Right atrium auricular region (tissue), 2 donors: Measurements from ENCODE around the gene BICD1. TPM values are rescaled to one million over a fixed set of nuclear protein-coding genes. Genes with fewer than 3 reads are reported as not detected.
A peak's percentile ranks its signal among the peaks of the same experiment; 100 is the strongest.

Experiments used
- DNase-seq: peaks from one replicate; pipeline ENCODE4 v3.0.0-alpha.2; 2019; ENCODE audit warnings: low spot score
- H3K27ac ChIP-seq, 2 donors: fragments of 200-600 bp; sonication (generic); 1 replicate in 1 of 2; 2 replicates in 1 of 2; pipeline ENCODE4 v1.5.1; 2016 to 2019
- H3K27me3 ChIP-seq, 2 donors: fragments of 200-600 bp; sonication (generic); one replicate each; pipeline versions ENCODE4 v1.5.1 to v1.6.0; 2017 to 2019
- H3K36me3 ChIP-seq: fragments of 200-600 bp; sonication (generic); one replicate; pipeline ENCODE4 v1.5.1; 2016
- H3K4me1 ChIP-seq, 2 donors: fragments of 200-600 bp; sonication (generic); one replicate each; pipeline versions ENCODE4 v1.5.1 to v1.6.0; 2017 to 2019
- H3K4me3 ChIP-seq, 2 donors: fragments of 200-600 bp; sonication (generic); 1 replicate in 1 of 2; 2 replicates in 1 of 2; pipeline ENCODE4 v1.5.1; 2017 to 2019; ENCODE audit warnings: mild to moderate bottlenecking in 1 of 2, moderate library complexity in 1 of 2
- H3K9me3 ChIP-seq, 2 donors: fragments of 200-600 bp; sonication (generic); one replicate each; pipeline ENCODE4 v1.5.1; 2019
- CTCF ChIP-seq, 2 donors: fragments of 200-600 bp; sonication (generic); IDR thresholded peaks; one replicate each; pipeline ENCODE4 v1.5.1; 2019; ENCODE audit warnings: antibody characterized with exemption in 2 of 2
- total RNA-seq, 2 donors: library from RNA; depleted of rRNA; stranded (reverse); fragments of >200 nt; gene quantifications; one replicate each; pipeline ENCODE4 v1.1.0, GENCODE V29; 2016

The BICD1 gene
- total RNA-seq, 2 donors from 2014 or later = 3.3 to 6.6 TPM

DNA sequence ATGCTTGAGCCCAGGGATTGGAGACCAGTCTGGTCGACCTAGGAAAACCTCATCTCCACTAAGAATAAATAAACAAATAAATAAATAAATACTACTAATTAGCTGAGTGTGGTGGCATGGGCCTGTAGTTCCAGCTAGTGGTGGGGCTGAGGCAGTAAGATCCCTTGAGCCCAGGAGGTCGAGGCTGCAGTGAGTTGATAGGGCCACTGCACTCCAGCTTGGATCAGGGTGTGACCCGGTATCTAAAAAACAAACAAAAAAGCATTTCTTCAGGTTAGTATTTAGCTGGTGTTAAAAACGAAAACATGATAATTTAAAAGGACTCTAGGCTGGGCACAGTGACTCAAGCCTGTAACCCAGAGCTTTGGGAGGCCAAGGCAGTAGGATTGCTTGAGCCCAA lies 291.5 kb downstream of the BICD1 start:
- Histone ChIP-seq H3K27ac (peak overlapping the region in 1 of 2 donors; percentile 79), H3K4me3 (no peak overlapping the region), H3K4me1 (peaks cover 0 to 20% of the 10 kb centered on the region in 2 donors), H3K36me3 (no peaks in the 10 kb centered on the region), H3K27me3 (no peaks in the 10 kb centered on the region), H3K9me3 (no peaks in the 10 kb centered on the region)
- DNase-seq = no peak
- no peak for TF ChIP-seq CTCF (IDR thresholded peaks at IDR 0.05)

DNA sequence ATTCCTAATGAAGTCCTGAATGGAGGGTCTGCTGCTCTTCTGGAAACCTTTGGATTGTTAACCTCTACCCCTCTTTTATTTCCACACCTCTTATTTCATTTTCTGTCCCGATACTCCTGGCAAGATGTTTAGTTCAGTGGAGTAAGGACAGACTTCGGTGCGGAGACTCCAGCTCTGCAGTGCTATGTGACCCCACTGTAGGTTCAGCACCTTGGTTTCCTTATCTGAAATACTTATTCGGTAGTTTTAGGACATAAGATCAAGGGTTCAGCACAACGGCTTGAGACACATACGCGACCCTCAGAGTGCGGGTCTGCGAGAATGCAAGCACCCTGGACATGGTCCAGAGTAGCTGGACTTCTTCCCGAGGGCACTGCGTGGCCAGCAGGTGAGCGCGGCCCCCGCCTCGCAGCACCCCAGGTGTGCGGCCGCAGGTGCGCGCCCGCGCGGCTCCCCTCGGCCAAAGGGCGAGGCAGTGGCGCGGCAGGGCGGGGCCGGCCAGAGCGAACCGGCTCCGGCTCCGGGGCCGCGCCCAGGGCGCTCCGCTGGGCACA lies 292.2 kb downstream of the BICD1 start:
- Histone ChIP-seq H3K36me3 (no peaks in the 10 kb centered on the region), H3K27ac (peak overlapping the region; percentile 79 to 86), H3K4me3 (peak overlapping the region; percentile 85 to 87), H3K4me1 (peaks cover 0 to 20% of the 10 kb centered on the region in 2 donors), H3K27me3 (no peaks in the 10 kb centered on the region), H3K9me3 (no peaks in the 10 kb centered on the region)
- DNase-seq = no peak
- no peak for TF ChIP-seq CTCF (IDR thresholded peaks at IDR 0.05)

DNA sequence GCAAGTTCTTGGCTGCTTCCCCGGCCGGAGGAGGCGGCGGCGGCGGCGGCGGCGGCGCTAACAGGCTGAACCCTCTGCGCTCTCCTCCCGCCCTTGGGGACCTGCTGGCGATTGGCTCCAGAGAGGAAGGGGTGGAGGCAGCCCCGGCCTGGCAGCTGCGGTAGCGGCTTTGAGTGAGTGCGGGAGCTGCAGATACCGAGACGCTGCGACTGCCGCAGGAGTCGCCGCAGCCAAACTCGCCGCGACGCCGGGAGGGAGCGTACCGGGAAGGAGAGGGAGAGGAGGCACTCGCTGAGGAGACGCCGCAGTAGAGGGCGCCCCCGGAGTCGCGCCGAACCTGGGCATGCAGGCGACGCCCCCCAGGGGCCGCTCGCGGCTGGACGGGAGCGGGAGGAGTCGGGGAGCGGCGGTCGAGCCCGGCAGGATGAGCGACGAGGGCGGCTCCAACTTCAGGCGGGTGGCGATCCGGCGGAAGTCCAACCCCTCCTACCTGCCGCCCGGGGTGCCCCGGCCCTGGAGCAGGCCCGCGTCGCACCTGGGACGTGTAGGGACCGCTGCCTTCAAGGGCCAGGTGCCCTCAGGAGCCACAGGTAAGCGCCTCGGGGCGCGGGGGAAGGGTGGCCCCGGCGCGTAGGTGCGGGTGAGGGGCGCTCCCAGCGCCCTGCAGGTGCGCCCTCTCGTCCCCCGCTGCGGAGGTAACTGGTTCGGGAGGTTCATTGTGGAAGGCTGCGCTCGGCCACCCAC lies 292.9 kb downstream of the BICD1 start, which contains the start of gene FGD4:
Gene FGD4, plus strand, starts transcription at position 189 of the 744 bp plus-strand sequence.
- no peaks in the 10 kb centered on the region for H3K36me3 ChIP-seq
- no peaks in the 10 kb centered on the region for H3K27me3 ChIP-seq
- peak in 1 of 2 donors; percentile 69 for TF ChIP-seq CTCF (IDR thresholded peaks at IDR 0.05)
- peak; percentile 73 for DNase-seq
- H3K9me3 ChIP-seq = no peaks in the 10 kb centered on the region
- peak within 1 kb of the TSS; percentile 85 to 87 for H3K4me3 ChIP-seq
- peaks cover 0 to 20% of the 10 kb centered on the region in 2 donors for H3K4me1 ChIP-seq
- peak within 1 kb of the TSS; percentile 79 to 86 for H3K27ac ChIP-seq

GRCh38 chr12:32400114-32400672 lies 293.5 kb downstream of the BICD1 start:
- Histone ChIP-seq H3K4me1 (peaks cover 0 to 20% of the 10 kb centered on the region in 2 donors), H3K27ac (peak overlapping the region; percentile 79 to 86), H3K36me3 (no peaks in the 10 kb centered on the region), H3K27me3 (no peaks in the 10 kb centered on the region), H3K4me3 (peak overlapping the region; percentile 85 to 87), H3K9me3 (no peaks in the 10 kb centered on the region)
- DNase-seq = no peak
- TF ChIP-seq CTCF (IDR thresholded peaks at IDR 0.05) = no peak

DNA sequence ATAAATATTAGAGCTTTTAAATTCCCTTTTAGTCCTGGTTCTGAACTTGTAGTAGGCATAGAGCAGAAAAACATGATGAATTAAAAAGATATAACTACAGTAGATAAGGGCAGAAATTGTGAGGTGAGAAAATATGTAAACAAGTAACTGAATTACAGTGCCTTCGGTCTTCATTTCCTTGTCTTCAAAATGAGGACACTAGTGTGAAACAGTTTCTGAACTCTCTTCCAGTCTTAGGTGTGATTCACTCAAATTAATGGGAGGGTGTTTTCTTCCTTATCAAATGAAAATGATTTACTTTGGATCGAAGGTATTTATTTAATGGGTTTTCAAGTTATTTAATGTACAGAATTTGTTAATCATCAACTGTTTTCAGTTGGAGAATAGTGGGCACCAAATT lies 294.2 kb downstream of the BICD1 start:
- Histone ChIP-seq H3K4me1 (peaks cover 0 to 20% of the 10 kb centered on the region in 2 donors), H3K36me3 (no peaks in the 10 kb centered on the region), H3K27me3 (no peaks in the 10 kb centered on the region), H3K9me3 (no peaks in the 10 kb centered on the region), H3K4me3 (peak overlapping the region; percentile 85 to 87), H3K27ac (peak overlapping the region in 1 of 2 donors; percentile 79)
- no peak for DNase-seq
- no peak for TF ChIP-seq CTCF (IDR thresholded peaks at IDR 0.05)
